ENCODE results near the gene PLEKHA7. TPM values are rescaled to one million over a fixed set of nuclear protein-coding genes. Genes with fewer than 3 reads are reported as not detected.

Gene PLEKHA7
- total RNA-seq, 4 donors from 2014 or later, result 0.72 to 3.6 (median 2.2) TPM

- in situ Hi-C loops (cut with MboI; ENCODE audit: low sequenced_read_pairs in 4 of 4), result no loop called here
- H3K9me3 ChIP-seq, result no peaks in the 10 kb centered on the region
- DNase-seq (no peak), ATAC-seq (peak in 1 of 2 donors; percentile 6)
- peak overlapping the region; percentile 78 to 91 (median 87) for H3K4me3 ChIP-seq
- H3K4me1 ChIP-seq, result peaks cover 32 to 35% of the 10 kb centered on the region in 2 donors
- H3K27ac ChIP-seq, result peak overlapping the region; percentile 94 to 97 (median 94)
- intact Hi-C loops (cut with DNase I; ENCODE audit: low total_unique reads), result loop anchor here (2.0 to 5.0 kb wide), 3 partner anchors 339 to 946 kb away; partner anchors contain the start of gene RPS13
- H3K27me3 ChIP-seq, result no peaks in the 10 kb centered on the region
- H3K36me3 ChIP-seq, result no peaks in the 10 kb centered on the region
- TF ChIP-seq, protein P1, sequence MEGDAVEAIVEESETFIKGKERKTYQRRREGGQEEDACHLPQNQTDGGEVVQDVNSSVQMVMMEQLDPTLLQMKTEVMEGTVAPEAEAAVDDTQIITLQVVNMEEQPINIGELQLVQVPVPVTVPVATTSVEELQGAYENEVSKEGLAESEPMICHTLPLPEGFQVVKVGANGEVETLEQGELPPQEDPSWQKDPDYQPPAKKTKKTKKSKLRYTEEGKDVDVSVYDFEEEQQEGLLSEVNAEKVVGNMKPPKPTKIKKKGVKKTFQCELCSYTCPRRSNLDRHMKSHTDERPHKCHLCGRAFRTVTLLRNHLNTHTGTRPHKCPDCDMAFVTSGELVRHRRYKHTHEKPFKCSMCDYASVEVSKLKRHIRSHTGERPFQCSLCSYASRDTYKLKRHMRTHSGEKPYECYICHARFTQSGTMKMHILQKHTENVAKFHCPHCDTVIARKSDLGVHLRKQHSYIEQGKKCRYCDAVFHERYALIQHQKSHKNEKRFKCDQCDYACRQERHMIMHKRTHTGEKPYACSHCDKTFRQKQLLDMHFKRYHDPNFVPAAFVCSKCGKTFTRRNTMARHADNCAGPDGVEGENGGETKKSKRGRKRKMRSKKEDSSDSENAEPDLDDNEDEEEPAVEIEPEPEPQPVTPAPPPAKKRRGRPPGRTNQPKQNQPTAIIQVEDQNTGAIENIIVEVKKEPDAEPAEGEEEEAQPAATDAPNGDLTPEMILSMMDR (IDR thresholded peaks at IDR 0.05 in 4 of 5, conservative IDR thresholded peaks at IDR 0.05 in 1 of 5), result no peak
- no peak for TF ChIP-seq POLR2A (IDR thresholded peaks at IDR 0.05)
These were observed 276.4 kb downstream of the PLEKHA7 start for GRCh38 chr11:16737818-16738192.

Other genes with a start within 250 kb of the PLEKHA7 start
- gene RPS13, start 63.3 kb upstream of the PLEKHA7 start, total RNA-seq, result 1,000 to 10,000 TPM; 1,365 to 1,604 (median 1,491) TPM
- gene PIK3C2A, start 193.6 kb upstream of the PLEKHA7 start, total RNA-seq, result 10 to 100 TPM in 3 of 4 donors, 1 to 10 TPM in 1; 8.8 to 21.0 (median 14.8) TPM